Ishikawa (cell line): Measurements from ENCODE around the gene MAML2.

ENCODE experiments used
- CEBPB ChIP-seq: IDR thresholded peaks from 2 replicates; pipeline ENCODE4 v1.6.1; 2012
- CREB1 ChIP-seq: IDR thresholded peaks from 2 replicates; pipeline ENCODE4 v1.6.1; 2012; ENCODE audit warnings: low read depth
- EGR1 ChIP-seq: IDR thresholded peaks from 2 replicates; pipeline ENCODE4 v1.6.1; 2012
- EP300 ChIP-seq: IDR thresholded peaks from 2 replicates; pipeline ENCODE4 v1.6.1; 2012; ENCODE audit warnings: borderline replicate concordance
- FOXM1 ChIP-seq: IDR thresholded peaks from 2 replicates; pipeline ENCODE4 v1.6.1; 2012; ENCODE audit warnings: low read depth, borderline replicate concordance
- NFIC ChIP-seq: IDR thresholded peaks from 2 replicates; pipeline ENCODE4 v1.6.1; 2012
- RAD21 ChIP-seq: IDR thresholded peaks from 2 replicates; pipeline ENCODE4 v1.6.1; 2012; ENCODE audit warnings: low read depth
- TAF1 ChIP-seq: IDR thresholded peaks from 2 replicates; pipeline ENCODE4 v1.6.1; 2012; ENCODE audit warnings: low read depth, mild to moderate bottlenecking
- TCF12 ChIP-seq: IDR thresholded peaks from 2 replicates; pipeline ENCODE4 v1.6.1; 2012; ENCODE audit warnings: low read depth
- TEAD4 ChIP-seq: IDR thresholded peaks from 2 replicates; pipeline ENCODE4 v1.6.1; 2012
- YY1 ChIP-seq: IDR thresholded peaks from 2 replicates; pipeline ENCODE4 v1.6.1; 2012; ENCODE audit warnings: low read depth
- ZBTB7A ChIP-seq: IDR thresholded peaks from 2 replicates; pipeline ENCODE4 v1.6.1; 2012; ENCODE audit warnings: low read depth
- TF ChIP-seq, protein P1 (sequence below): IDR thresholded peaks from 2 replicates; pipeline ENCODE4 v1.6.1; 2012; ENCODE audit warnings: low read depth, mild to moderate bottlenecking
- TF ChIP-seq, protein P2 (sequence below): IDR thresholded peaks from 2 replicates; pipeline ENCODE4 v1.6.1; 2012
- TF ChIP-seq, protein P3 (sequence below): IDR thresholded peaks from 2 replicates; pipeline ENCODE4 v1.6.1; 2012

MAML2 gene

DNA sequence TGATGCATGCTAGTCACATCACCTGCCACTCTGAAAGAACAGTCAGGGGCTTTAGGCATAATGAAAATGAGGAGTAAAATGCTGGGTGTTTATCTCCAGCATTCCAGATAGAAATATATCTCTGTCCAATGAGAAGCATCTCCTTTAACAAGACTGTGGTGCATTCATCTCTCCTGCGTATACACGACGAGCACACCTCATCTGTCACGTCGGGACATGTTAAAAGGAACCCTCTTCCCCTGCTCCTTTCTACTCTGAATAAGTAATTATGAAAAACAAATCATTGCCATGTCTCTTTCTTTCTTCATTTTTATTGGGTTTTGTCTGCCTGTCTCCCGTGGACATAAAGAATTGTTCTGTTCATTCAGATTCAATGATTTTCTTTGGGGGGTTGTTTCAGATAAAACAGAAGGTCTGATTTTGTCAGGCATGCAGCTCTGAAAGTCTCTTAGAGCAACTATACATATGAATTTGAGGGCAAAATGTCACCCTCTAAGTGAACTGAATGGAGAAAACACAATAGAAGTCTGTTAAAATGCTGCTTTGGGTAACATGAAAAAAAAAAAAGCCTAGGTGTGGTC is 195.0 kb downstream of the MAML2 start:
- TF ChIP-seq, protein P1, sequence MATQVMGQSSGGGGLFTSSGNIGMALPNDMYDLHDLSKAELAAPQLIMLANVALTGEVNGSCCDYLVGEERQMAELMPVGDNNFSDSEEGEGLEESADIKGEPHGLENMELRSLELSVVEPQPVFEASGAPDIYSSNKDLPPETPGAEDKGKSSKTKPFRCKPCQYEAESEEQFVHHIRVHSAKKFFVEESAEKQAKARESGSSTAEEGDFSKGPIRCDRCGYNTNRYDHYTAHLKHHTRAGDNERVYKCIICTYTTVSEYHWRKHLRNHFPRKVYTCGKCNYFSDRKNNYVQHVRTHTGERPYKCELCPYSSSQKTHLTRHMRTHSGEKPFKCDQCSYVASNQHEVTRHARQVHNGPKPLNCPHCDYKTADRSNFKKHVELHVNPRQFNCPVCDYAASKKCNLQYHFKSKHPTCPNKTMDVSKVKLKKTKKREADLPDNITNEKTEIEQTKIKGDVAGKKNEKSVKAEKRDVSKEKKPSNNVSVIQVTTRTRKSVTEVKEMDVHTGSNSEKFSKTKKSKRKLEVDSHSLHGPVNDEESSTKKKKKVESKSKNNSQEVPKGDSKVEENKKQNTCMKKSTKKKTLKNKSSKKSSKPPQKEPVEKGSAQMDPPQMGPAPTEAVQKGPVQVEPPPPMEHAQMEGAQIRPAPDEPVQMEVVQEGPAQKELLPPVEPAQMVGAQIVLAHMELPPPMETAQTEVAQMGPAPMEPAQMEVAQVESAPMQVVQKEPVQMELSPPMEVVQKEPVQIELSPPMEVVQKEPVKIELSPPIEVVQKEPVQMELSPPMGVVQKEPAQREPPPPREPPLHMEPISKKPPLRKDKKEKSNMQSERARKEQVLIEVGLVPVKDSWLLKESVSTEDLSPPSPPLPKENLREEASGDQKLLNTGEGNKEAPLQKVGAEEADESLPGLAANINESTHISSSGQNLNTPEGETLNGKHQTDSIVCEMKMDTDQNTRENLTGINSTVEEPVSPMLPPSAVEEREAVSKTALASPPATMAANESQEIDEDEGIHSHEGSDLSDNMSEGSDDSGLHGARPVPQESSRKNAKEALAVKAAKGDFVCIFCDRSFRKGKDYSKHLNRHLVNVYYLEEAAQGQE, result no peak
- TF ChIP-seq, protein P2, sequence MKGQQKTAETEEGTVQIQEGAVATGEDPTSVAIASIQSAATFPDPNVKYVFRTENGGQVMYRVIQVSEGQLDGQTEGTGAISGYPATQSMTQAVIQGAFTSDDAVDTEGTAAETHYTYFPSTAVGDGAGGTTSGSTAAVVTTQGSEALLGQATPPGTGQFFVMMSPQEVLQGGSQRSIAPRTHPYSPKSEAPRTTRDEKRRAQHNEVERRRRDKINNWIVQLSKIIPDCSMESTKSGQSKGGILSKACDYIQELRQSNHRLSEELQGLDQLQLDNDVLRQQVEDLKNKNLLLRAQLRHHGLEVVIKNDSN, result no peak
- no peak for TF ChIP-seq CEBPB
- no peak for TF ChIP-seq RAD21
- TF ChIP-seq NFIC, result no peak
- TF ChIP-seq, protein P3, sequence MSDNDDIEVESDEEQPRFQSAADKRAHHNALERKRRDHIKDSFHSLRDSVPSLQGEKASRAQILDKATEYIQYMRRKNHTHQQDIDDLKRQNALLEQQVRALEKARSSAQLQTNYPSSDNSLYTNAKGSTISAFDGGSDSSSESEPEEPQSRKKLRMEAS, result no peak
- no peak for TF ChIP-seq TEAD4
- no peak for TF ChIP-seq TCF12
- TF ChIP-seq EP300, result no peak
- no peak for TF ChIP-seq FOXM1
- no peak for TF ChIP-seq ZBTB7A
- TF ChIP-seq CREB1, result no peak
- no peak for TF ChIP-seq YY1
- no peak for TF ChIP-seq TAF1
- no peak for TF ChIP-seq EGR1

DNA sequence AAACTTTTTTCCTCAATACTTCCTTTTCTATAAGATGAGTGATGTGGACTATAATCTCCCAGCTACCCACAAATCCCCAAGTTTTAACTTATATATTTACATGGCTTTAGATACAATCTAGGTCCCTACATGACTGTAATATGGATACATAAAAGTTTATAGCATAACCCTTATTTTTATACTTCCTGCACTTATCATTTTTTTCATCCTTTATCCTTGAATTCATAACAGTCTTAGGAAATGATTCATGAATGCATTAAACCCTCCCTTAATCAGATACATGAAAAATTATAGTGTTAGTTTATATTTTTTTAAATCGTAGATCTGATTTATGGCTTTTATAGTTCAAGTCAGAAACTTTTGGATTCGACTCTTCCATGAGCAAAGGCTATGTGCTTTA is 195.8 kb downstream of the MAML2 start:
- TF ChIP-seq CEBPB (no peak), TEAD4 (no peak), TAF1 (no peak), RAD21 (no peak), YY1 (no peak), NFIC (no peak), ZBTB7A (no peak), EP300 (no peak), TCF12 (no peak), CREB1 (no peak), EGR1 (no peak), FOXM1 (no peak)
- TF ChIP-seq, protein P2, result no peak
- TF ChIP-seq, protein P1, result no peak
- TF ChIP-seq, protein P3, result no peak

DNA sequence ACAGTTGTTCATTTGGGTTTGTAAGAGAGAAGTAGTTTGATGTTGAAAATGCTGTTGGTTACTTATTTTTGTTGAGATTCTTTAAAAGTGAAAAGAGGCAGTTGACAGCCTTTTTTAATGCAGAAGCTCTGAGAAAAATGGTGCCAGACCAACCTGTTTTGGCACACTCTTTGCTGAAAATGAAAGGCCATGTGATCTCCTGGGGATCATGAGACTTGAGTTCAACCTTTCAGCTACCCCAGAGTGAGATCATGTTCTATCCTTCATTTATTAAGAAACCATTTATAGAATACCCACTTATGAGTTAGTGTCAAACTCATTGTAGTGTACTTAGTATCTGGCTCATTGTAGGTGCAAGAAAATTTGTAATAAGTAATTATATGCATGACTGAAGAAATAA is 196.2 kb downstream of the MAML2 start:
- no peak for TF ChIP-seq RAD21
- no peak for TF ChIP-seq CREB1
- TF ChIP-seq TAF1, result no peak
- TF ChIP-seq TEAD4, result no peak
- TF ChIP-seq EGR1, result no peak
- TF ChIP-seq YY1, result no peak
- TF ChIP-seq, protein P3, result no peak
- TF ChIP-seq EP300, result no peak
- TF ChIP-seq CEBPB, result no peak
- no peak for TF ChIP-seq TCF12
- TF ChIP-seq FOXM1, result no peak
- TF ChIP-seq NFIC, result no peak
- TF ChIP-seq, protein P1, result no peak
- TF ChIP-seq, protein P2, result no peak
- TF ChIP-seq ZBTB7A, result no peak

DNA sequence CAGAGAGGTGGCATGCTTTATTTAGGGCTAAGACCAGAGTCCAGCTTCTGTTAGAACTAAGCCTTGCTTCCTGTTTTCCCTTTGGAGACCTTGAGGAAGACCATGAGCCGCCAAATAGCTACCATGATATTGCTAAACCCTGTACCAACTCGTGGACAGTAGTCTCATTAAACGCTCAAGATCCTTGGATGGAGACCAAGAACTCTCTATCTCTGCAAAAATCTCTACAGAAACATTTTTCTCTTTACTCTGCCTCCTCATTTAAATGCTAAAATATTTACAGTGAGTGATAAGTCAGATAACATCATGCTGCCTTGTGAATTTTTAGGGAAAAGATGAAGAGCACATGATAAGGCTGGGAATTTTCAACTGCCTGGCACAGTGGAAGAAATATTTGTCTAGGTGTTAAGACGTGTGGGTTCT is 197.8 kb downstream of the MAML2 start:
- TF ChIP-seq EGR1 (no peak), FOXM1 (no peak), ZBTB7A (no peak), TAF1 (no peak)
- TF ChIP-seq, protein P2, result no peak
